ENCODE measurements around the gene P2RX3.
"Not testable (repeated sequence)": the region's sequence is repeated elsewhere in the genome, so short reads cannot be mapped to it uniquely, and the experiment has no call there.

P2RX3 gene

GRCh38 chr11:57338142-57338541 is at the start of gene P2RX3:
TSS of gene P2RX3 (plus strand) at chr11:57338352. CDS start at chr11:57338551, 199 bp downstream.
- DNase-seq: no peak

- DNase-seq: no peak
Observed at GRCh38 chr11:57288771-57289579, 49.2 kb upstream of the P2RX3 start.

GRCh38 chr11:57290288-57290687 is 47.9 kb upstream of the P2RX3 start:
- no peak for DNase-seq

- DNase-seq: peak in 1 of 14 donors; percentile 16
Observed at GRCh38 chr11:57294225-57295131, 43.7 kb upstream of the P2RX3 start.

GRCh38 chr11:57296205-57296604 is 41.9 kb upstream of the P2RX3 start:
- DNase-seq: not testable (repeated sequence)

GRCh38 chr11:57297221-57297620 is 40.9 kb upstream of the P2RX3 start:
- DNase-seq: no peak

GRCh38 chr11:57299150-57299737 is 38.9 kb upstream of the P2RX3 start:
- no peak for DNase-seq

- no peak for DNase-seq
Observed at GRCh38 chr11:57300785-57301184, 37.4 kb upstream of the P2RX3 start.

GRCh38 chr11:57301711-57302423 is 36.3 kb upstream of the P2RX3 start:
- DNase-seq: no peak

GRCh38 chr11:57302489-57302888 is 35.7 kb upstream of the P2RX3 start:
- no peak for DNase-seq

- DNase-seq: no peak
Observed at GRCh38 chr11:57303280-57303989, 34.7 kb upstream of the P2RX3 start.

- DNase-seq: no peak
Observed at GRCh38 chr11:57303990-57304579, 34.1 kb upstream of the P2RX3 start.

GRCh38 chr11:57305523-57305922 is 32.6 kb upstream of the P2RX3 start:
- no peak for DNase-seq

GRCh38 chr11:57306161-57306876 is 31.8 kb upstream of the P2RX3 start:
- DNase-seq: no peak

- no peak for DNase-seq
Observed at GRCh38 chr11:57306940-57307565, 31.1 kb upstream of the P2RX3 start.

- no peak for DNase-seq
Observed at GRCh38 chr11:57307666-57308270, 30.4 kb upstream of the P2RX3 start.

GRCh38 chr11:57308426-57309060 is 29.6 kb upstream of the P2RX3 start:
- no peak for DNase-seq

GRCh38 chr11:57309106-57310059 is 28.8 kb upstream of the P2RX3 start:
- DNase-seq: no peak
